ENCODE measurements around the gene SLC20A1. TPM values are rescaled to one million over a fixed set of nuclear protein-coding genes. Genes with fewer than 3 reads are reported as not detected.
"Not testable (repeated sequence)": the region's sequence is repeated elsewhere in the genome, so short reads cannot be mapped to it uniquely, and the experiment has no call there.

Gene SLC20A1
- polyA plus RNA-seq, 4 donors: 37.3 to 42.9 (median 41.9) TPM

- DNase-seq (ENCODE audit: low read depth in 4 of 4, low spot score in 3 of 4): no peak
Observed at GRCh38 chr2:112706170-112706664, 60.5 kb downstream of the SLC20A1 start.

GRCh38 chr2:112706947-112707346, 61.2 kb downstream of the SLC20A1 start:
- not testable (repeated sequence) for DNase-seq (ENCODE audit: low read depth in 4 of 4, low spot score in 3 of 4)

DNA sequence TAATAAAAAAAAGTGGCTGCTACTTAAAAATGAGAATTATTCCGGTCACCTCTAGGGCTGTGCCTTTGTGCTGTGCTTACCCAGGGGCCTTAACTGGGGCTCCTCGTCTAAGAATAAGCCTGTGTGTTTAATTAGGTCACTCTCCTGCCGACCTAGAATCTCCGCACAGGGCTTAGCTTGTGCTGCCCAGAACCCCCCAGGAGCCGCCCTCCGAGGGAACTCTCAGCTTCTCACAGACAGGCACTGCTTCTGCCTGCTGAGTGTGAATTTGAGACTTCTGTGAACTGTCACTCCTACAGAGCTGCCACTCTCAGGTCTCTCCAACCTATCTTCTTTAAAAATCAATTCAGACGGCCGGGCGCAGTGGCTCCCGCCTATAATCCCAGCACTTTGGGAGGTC, 63.2 kb downstream of the SLC20A1 start:
- no peak for DNase-seq (ENCODE audit: low read depth in 4 of 4, low spot score in 3 of 4)

GRCh38 chr2:112709703-112710102, 64.0 kb downstream of the SLC20A1 start:
- DNase-seq (ENCODE audit: low read depth in 4 of 4, low spot score in 3 of 4): no peak

DNA sequence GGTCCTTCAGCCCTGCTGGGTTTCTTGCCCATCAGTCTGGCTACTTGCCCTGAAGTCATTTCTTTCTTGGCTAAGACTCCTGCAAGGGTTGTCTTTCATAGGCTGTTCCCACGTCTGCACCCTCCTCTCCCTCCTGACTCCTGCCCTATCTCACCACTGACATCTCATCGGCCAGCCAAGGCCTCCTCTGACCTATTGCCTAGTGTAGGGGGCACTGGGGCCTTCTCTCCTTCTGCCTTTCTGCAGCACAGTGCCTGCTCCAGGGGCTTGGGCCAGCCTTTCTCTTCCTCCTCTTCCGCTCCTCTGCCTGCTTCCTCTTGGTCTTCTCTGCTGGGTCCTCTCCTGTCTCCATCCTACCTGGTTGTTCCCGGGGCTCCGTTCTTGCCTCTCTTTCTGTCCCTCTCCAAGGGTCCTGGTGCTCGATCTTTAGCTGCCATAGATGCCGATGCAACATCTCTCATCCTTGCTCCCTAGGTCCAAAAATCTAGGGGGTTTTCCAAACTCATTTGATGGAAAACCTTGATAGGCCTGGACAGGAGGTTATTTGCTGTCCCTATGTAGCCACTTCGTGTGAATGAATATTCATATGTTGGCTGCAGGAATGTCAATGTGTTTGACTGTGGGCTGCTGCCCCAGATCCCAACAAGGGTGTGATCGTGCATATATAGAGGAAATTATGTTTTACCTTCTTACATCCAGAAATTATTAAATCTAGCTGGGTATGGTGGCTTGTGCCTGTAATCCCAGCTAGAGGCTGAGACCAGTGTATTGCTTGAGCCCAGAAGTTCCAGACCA, 65.4 kb downstream of the SLC20A1 start:
- no peak for DNase-seq (ENCODE audit: low read depth in 4 of 4, low spot score in 3 of 4)

- no peak for DNase-seq (ENCODE audit: low read depth in 4 of 4, low spot score in 3 of 4)
Observed at GRCh38 chr2:112712465-112712864, 66.7 kb downstream of the SLC20A1 start.

- no peak for DNase-seq (ENCODE audit: low read depth in 4 of 4, low spot score in 3 of 4)
Observed at GRCh38 chr2:112712903-112713584, 67.3 kb downstream of the SLC20A1 start.

Other genes with a start within 250 kb of the SLC20A1 start
- gene RGPD8, start 212.3 kb upstream of the SLC20A1 start, polyA plus RNA-seq (ENCODE audit: insufficient read length in 4 of 4): 1 to 10 TPM; 2.4 to 3.9 (median 3.1) TPM
- gene TTL, start 163.8 kb upstream of the SLC20A1 start, polyA plus RNA-seq (ENCODE audit: insufficient read length in 4 of 4): 10 to 100 TPM; 32.9 to 41.0 (median 38.3) TPM
- gene POLR1B, start 103.5 kb upstream of the SLC20A1 start, polyA plus RNA-seq (ENCODE audit: insufficient read length in 4 of 4): 10 to 100 TPM; 19.2 to 27.0 (median 25.1) TPM
- 10 to 100 TPM; 24.4 to 37.4 (median 27.3) TPM for gene CHCHD5, start 61.3 kb upstream of the SLC20A1 start, polyA plus RNA-seq (ENCODE audit: insufficient read length in 4 of 4)
- under 1 TPM in 3 of 4 donors, not detected in 1; 0.08 to 0.48 (median 0.29) TPM for gene NT5DC4, start 75.1 kb downstream of the SLC20A1 start, polyA plus RNA-seq (ENCODE audit: insufficient read length in 4 of 4)
- gene CKAP2L, start 118.7 kb downstream of the SLC20A1 start, polyA plus RNA-seq (ENCODE audit: insufficient read length in 4 of 4): 10 to 100 TPM; 13.8 to 16.6 (median 15.2) TPM
- gene IL1A, start 138.6 kb downstream of the SLC20A1 start, polyA plus RNA-seq (ENCODE audit: insufficient read length in 4 of 4): under 1 TPM in 2 of 4 donors, not detected in 2; 0.23 to 0.31 TPM
- gene IL1B, start 190.8 kb downstream of the SLC20A1 start, polyA plus RNA-seq (ENCODE audit: insufficient read length in 4 of 4): 1 to 10 TPM in 1 of 4 donors, under 1 TPM in 3; 0.43 to 1.2 (median 0.84) TPM